ENCODE measurements around the gene METTL24. TPM values are rescaled to one million over a fixed set of nuclear protein-coding genes. Genes with fewer than 3 reads are reported as not detected.

METTL24 gene
- total and polyA plus RNA-seq, 2 of the 13 experiments (the other 11 are each of a cell fraction or from before 2014, with no cell fraction given) = not detected

DNA sequence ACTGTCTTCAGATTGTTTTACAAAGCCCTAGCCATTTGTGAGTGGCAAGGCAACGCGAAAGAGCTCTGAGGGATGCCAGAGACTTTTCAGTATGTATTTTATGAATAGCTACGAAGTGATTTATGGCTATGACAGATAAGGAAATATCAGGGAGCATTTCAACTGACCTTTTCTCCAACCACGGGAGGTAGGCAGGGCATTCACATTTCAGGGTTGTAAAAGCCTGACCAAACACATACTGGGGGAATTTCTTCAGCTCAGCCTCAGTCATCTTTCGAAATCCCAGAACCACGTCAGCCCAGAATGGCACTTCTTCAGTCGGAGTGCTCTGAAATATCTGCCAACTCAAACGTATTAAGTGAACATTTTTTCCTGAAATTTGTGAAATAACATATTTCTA, 46.5 kb upstream of the METTL24 start (continued):
- TF ChIP-seq FOSL2 (CRISPR knock-in tag; IDR thresholded peaks at IDR 0.05) (no peak), NONO (IDR thresholded peaks at IDR 0.05) (no peak), NONO (CRISPR knock-in tag; conservative IDR thresholded peaks at IDR 0.05) (no peak), CEBPB (IDR thresholded peaks at IDR 0.05; ENCODE audit: borderline replicate concordance, low read depth, low read length) (no peak), PHF5A (CRISPR knock-in tag; IDR thresholded peaks at IDR 0.05; ENCODE audit: low read depth, unreplicated experiment) (no peak), ELF3 (CRISPR knock-in tag; IDR thresholded peaks at IDR 0.05) (no peak), ZKSCAN5 (CRISPR knock-in tag; IDR thresholded peaks at IDR 0.05) (no peak)
- TF ChIP-seq, protein P1, sequence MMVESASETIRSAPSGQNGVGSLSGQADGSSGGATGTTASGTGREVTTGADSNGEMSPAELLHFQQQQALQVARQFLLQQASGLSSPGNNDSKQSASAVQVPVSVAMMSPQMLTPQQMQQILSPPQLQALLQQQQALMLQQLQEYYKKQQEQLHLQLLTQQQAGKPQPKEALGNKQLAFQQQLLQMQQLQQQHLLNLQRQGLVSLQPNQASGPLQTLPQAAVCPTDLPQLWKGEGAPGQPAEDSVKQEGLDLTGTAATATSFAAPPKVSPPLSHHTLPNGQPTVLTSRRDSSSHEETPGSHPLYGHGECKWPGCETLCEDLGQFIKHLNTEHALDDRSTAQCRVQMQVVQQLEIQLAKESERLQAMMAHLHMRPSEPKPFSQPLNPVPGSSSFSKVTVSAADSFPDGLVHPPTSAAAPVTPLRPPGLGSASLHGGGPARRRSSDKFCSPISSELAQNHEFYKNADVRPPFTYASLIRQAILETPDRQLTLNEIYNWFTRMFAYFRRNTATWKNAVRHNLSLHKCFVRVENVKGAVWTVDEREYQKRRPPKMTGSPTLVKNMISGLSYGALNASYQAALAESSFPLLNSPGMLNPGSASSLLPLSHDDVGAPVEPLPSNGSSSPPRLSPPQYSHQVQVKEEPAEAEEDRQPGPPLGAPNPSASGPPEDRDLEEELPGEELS (CRISPR knock-in tag; IDR thresholded peaks at IDR 0.05) = no peak

DNA sequence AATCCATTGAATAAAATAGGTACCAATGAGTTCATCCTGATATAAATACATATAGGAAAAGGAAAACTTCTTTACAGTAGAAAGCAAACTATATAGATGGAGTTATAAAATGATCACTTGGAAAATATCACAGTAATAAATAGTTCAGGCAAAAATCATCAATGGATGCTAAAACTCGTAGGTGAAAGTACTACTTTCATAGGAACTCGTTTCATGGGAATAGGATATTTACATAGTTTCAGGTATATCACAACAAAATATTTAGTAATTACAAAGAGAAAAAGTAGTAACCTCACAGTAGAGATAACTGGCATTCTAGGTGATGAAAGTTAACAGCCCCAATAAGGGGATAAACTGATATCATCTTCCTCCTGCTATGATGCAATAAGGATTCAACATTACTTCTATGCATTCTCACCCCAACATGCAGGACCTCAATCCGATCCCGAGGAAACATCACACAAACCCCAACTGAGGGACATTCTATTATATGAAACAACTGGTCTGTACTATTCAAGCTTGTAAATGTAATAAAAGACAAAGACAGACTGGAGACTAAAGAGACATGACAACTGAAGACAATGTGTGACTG, 43.5 kb upstream of the METTL24 start:
- Histone ChIP-seq H3K9me3 (ENCODE audit: low read length) (no peaks in the 10 kb centered on the region), H3K4me3 (replicated peaks in 1 of 3; ENCODE audit: insufficient read depth in 1 of 3, low read depth in 2 of 3, low read length in 3 of 3) (no peak overlapping the region), H3K27me3 (ENCODE audit: control insufficient read depth in 1 of 2, insufficient read depth in 2 of 2, low read length in 2 of 2) (no peaks in the 10 kb centered on the region), H3K4me2 (ENCODE audit: low read depth, low read length) (no peak overlapping the region), H4K20me1 (ENCODE audit: insufficient read depth, low read length) (no peaks in the 10 kb centered on the region), H3K4me1 (ENCODE audit: insufficient read depth, low read length) (no peaks in the 10 kb centered on the region), H2AFZ (ENCODE audit: low read length) (no peak overlapping the region), H3K9ac (ENCODE audit: insufficient read depth, low read depth, low read length) (no peak overlapping the region), H3K79me2 (ENCODE audit: insufficient read depth, low read length) (no peaks in the 10 kb centered on the region), H3K36me3 (replicated peaks in 1 of 2; ENCODE audit: control insufficient read depth in 1 of 2, insufficient read depth in 2 of 2, low read length in 2 of 2) (peaks cover 1 to 5% of the 10 kb centered on the region in 2 experiments; a peak in 1 of 5 replicates), H3K27ac (ENCODE audit: extremely low read length, insufficient read depth, low read length) (no peak overlapping the region)
- ATAC-seq = no peak
- intact Hi-C loops (cut with micrococcal nuclease; ENCODE audit: unreplicated experiment) (loop anchor here (10.0 kb wide), 1 partner anchor 1187 kb away; no protein-coding TSS in a partner anchor), in situ Hi-C loops (cut with HindIII; ENCODE audit: extremely low pct_ligation_motif_present, low pct_unique_long_range_greater_than_20kb) (no loop called here)
- FAIRE-seq = no peak
- DNase-seq (ENCODE audit: low spot score) = no peak
- 92% methylated on average over 4 of the region's 4 CpGs for WGBS (ENCODE audit: low lambda C conversion rate)
- TF ChIP-seq, protein P2, sequence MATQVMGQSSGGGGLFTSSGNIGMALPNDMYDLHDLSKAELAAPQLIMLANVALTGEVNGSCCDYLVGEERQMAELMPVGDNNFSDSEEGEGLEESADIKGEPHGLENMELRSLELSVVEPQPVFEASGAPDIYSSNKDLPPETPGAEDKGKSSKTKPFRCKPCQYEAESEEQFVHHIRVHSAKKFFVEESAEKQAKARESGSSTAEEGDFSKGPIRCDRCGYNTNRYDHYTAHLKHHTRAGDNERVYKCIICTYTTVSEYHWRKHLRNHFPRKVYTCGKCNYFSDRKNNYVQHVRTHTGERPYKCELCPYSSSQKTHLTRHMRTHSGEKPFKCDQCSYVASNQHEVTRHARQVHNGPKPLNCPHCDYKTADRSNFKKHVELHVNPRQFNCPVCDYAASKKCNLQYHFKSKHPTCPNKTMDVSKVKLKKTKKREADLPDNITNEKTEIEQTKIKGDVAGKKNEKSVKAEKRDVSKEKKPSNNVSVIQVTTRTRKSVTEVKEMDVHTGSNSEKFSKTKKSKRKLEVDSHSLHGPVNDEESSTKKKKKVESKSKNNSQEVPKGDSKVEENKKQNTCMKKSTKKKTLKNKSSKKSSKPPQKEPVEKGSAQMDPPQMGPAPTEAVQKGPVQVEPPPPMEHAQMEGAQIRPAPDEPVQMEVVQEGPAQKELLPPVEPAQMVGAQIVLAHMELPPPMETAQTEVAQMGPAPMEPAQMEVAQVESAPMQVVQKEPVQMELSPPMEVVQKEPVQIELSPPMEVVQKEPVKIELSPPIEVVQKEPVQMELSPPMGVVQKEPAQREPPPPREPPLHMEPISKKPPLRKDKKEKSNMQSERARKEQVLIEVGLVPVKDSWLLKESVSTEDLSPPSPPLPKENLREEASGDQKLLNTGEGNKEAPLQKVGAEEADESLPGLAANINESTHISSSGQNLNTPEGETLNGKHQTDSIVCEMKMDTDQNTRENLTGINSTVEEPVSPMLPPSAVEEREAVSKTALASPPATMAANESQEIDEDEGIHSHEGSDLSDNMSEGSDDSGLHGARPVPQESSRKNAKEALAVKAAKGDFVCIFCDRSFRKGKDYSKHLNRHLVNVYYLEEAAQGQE (IDR thresholded peaks at IDR 0.05; ENCODE audit: borderline replicate concordance in 1 of 2, low read depth in 1 of 2, low read length in 2 of 2) = no peak
- peak; percentile 28; the same call in 1 of the 2 replicates for TF ChIP-seq CEBPB (IDR thresholded peaks at IDR 0.05; ENCODE audit: borderline replicate concordance, low read depth, low read length)
- POLR2A ChIA-PET = no interaction called here
- BruUV-seq (replicated peaks) = no TSS peak
- CTCF ChIA-PET (ENCODE audit: low intra/inter-chr PET ratio, low total read pairs) = no interaction called here

All from HepG2 (cell line).